Activated CD8-positive, alpha-beta T cell treated with anti-CD3 and anti-CD28 coated beads for 36 hours (primary cell): ENCODE measurements around the gene SLC12A3. TPM values are rescaled to one million over a fixed set of nuclear protein-coding genes. Genes with fewer than 3 reads are reported as not detected.

Experiments
- ATAC-seq: fragments of 200-7000 bp; cut with Tn5 transposase; one replicate; pipeline ENCODE4 v1.10.0; 2021; ENCODE audit warnings: mild to moderate bottlenecking, moderate library complexity
- CTCF ChIA-PET: fragments of 350-600 bp; sonication (Branson Sonifier 250); formaldehyde crosslinking; loops from one replicate; lab custom pipeline; 2021; ENCODE audit warnings: antibody characterized with exemption; lab: Charles Lee
- POLR2A ChIA-PET: fragments of 350-600 bp; sonication (Branson Sonifier 250); formaldehyde crosslinking; loops from one replicate; lab custom pipeline; 2021; ENCODE audit warnings: antibody characterized with exemption; lab: Charles Lee
- DNase-seq: peaks from one replicate; pipeline ENCODE4 v3.0.0-alpha.2; 2020
- H3K27ac Mint-ChIP-seq: one replicate; pipeline ENCODE4 v1.8.0; 2021; ENCODE audit warnings: mild to moderate bottlenecking, mixed read lengths
- H3K27me3 Mint-ChIP-seq: one replicate; pipeline ENCODE4 v1.8.0; 2021; ENCODE audit warnings: mixed read lengths
- H3K36me3 Mint-ChIP-seq: one replicate; pipeline ENCODE4 v1.8.0; 2021; ENCODE audit warnings: low read depth, mixed read lengths
- H3K4me1 Mint-ChIP-seq: one replicate; pipeline ENCODE4 v1.8.0; 2021; ENCODE audit warnings: low read depth, mixed read lengths
- H3K4me3 Mint-ChIP-seq: one replicate; pipeline ENCODE4 v1.8.0; 2021; ENCODE audit warnings: mild to moderate bottlenecking, moderate library complexity, mixed read lengths
- H3K9me3 Mint-ChIP-seq: one replicate; pipeline ENCODE4 v1.8.0; 2021; ENCODE audit warnings: mixed read lengths
- CTCF ChIP-seq: fragments of 200-600 bp; IDR thresholded peaks from one replicate; pipeline ENCODE4 v1.8.0; 2022; ENCODE audit warnings: antibody characterized with exemption, mild to moderate bottlenecking
- intact Hi-C: fragments of 100-400 bp; cut with micrococcal nuclease; formaldehyde crosslinking; loops from one replicate; pipeline ENCODE4 v1.10.0; 2022
- total RNA-seq, 2 experiments: library from RNA; stranded (reverse); gene quantifications; one replicate each; pipeline ENCODE4 v1.2.3, GENCODE V29; 2021

The SLC12A3 gene
- total RNA-seq, 2 experiments from 2014 or later = not detected

GRCh38 chr16:56848955-56849689 is 15.9 kb upstream of the SLC12A3 start:
- Mint-ChIP-seq H3K36me3 (peaks cover 10% of the 10 kb centered on the region), H3K4me1 (peaks cover 26% of the 10 kb centered on the region), H3K27me3 (no peaks in the 10 kb centered on the region), H3K4me3 (no peak overlapping the region), H3K27ac (no peak overlapping the region), H3K9me3 (no peaks in the 10 kb centered on the region)
- no peak for ATAC-seq
- CTCF ChIA-PET = interaction anchor here (1.0 to 1.3 kb wide), 2 partner anchors 26 to 102 kb away, joined by 3 read pairs; no protein-coding TSS in a partner anchor
- no peak for DNase-seq
- TF ChIP-seq CTCF = no peak
- POLR2A ChIA-PET = interaction anchor here (0.6 to 2.5 kb wide), 3 partner anchors 10 to 132 kb away, joined by 3 to 6 read pairs (median 4); no protein-coding TSS in a partner anchor
- intact Hi-C loops = no loop called here

GRCh38 chr16:56849690-56850680 is 15.0 kb upstream of the SLC12A3 start:
- Mint-ChIP-seq H3K27ac (no peak overlapping the region), H3K4me3 (no peak overlapping the region), H3K4me1 (peaks cover 26% of the 10 kb centered on the region), H3K9me3 (no peaks in the 10 kb centered on the region), H3K27me3 (no peaks in the 10 kb centered on the region), H3K36me3 (peaks cover 10% of the 10 kb centered on the region)
- no peak for DNase-seq
- TF ChIP-seq CTCF = no peak
- no peak for ATAC-seq
- intact Hi-C loops = no loop called here
- CTCF ChIA-PET = interaction anchor here (1.2 to 10.8 kb wide), 3 partner anchors 10 to 101 kb away, joined by 3 to 77 read pairs (median 3); partner anchors contain the start of gene SLC12A3
- POLR2A ChIA-PET = interaction anchor here (2.5 kb wide), 1 partner anchor 9 kb away, joined by 6 read pairs; no protein-coding TSS in a partner anchor

- DNase-seq (no peak), ATAC-seq (no peak)
- peaks cover 10% of the 10 kb centered on the region for H3K36me3 Mint-ChIP-seq
- H3K9me3 Mint-ChIP-seq = no peaks in the 10 kb centered on the region
- H3K27ac Mint-ChIP-seq = no peak overlapping the region
- intact Hi-C loops = no loop called here
- peaks cover 23% of the 10 kb centered on the region for H3K4me1 Mint-ChIP-seq
- ChIA-PET POLR2A (interaction anchor here (0.6 to 1.3 kb wide), 4 partner anchors 87 to 124 kb away, joined by 3 read pairs; no protein-coding TSS in a partner anchor), CTCF (interaction anchor here (0.6 to 10.8 kb wide), 11 partner anchors 9 to 279 kb away, joined by 3 to 77 read pairs (median 4); partner anchors contain the start of gene SLC12A3)
- H3K27me3 Mint-ChIP-seq = no peaks in the 10 kb centered on the region
- no peak overlapping the region for H3K4me3 Mint-ChIP-seq
- peak; percentile 52 for TF ChIP-seq CTCF
These were observed 13.2 kb upstream of the SLC12A3 start for GRCh38 chr16:56851671-56852400.

- H3K36me3 Mint-ChIP-seq = peaks cover 8% of the 10 kb centered on the region
- no peaks in the 10 kb centered on the region for H3K9me3 Mint-ChIP-seq
- intact Hi-C loops = no loop called here
- ChIA-PET CTCF (interaction anchor here (0.7 to 10.8 kb wide), 8 partner anchors 11 to 150 kb away, joined by 3 to 77 read pairs (median 4); partner anchors contain the start of gene SLC12A3), POLR2A (interaction anchor here (0.6 to 1.3 kb wide), 4 partner anchors 86 to 125 kb away, joined by 3 read pairs; no protein-coding TSS in a partner anchor)
- H3K4me1 Mint-ChIP-seq = peaks cover 18% of the 10 kb centered on the region
- no peak overlapping the region for H3K4me3 Mint-ChIP-seq
- H3K27me3 Mint-ChIP-seq = no peaks in the 10 kb centered on the region
- no peak overlapping the region for H3K27ac Mint-ChIP-seq
- TF ChIP-seq CTCF = no peak
- ATAC-seq (no peak), DNase-seq (no peak)
These were observed 12.6 kb upstream of the SLC12A3 start for GRCh38 chr16:56852401-56852730.
